NCI-H1436 treated with DMSO at 0.1 percent for 48 hours (cell line): ENCODE results near the gene ENG.
"Not testable (repeated sequence)": the region's sequence is repeated elsewhere in the genome, so short reads cannot be mapped to it uniquely, and the experiment has no call there.

Experiments used
- DNase-seq: peaks from one replicate; lab custom pipeline; 2025; lab: John Stamatoyannopoulos, UW

ENG gene

DNA sequence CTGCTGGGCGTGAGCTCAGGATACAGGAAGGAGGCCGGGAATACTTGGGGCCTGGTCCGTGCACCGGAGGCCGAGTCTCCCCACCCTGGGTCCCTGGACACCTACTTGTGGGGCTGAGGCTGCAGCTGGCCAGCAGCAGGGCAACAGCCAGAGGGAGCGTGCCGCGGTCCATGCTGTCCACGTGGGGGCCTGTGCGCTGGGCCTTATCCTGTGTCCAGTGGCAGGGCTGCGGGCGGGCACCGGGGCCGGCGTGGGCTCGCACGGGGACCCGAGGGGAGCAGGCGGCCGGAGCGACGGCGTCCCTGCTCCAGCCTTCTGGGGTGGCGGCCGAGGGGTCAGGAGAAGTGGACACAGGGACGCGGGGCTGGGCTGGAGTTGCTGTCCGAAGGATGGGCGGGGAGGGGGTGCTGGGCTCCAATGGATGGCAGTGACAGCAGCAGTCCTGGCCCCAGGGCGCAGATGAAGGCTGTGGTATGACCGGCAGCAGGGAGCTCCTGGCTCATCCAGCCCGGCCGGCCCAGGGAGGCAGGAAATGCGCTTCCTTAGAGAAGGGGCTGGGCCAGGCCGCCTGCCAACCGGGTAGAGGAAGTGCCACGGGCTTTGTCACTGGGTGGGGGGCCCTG lies at the start of gene ENG:
TSS of gene ENG (minus strand) at position 475 of the 623 bp plus-strand sequence. CDS start at position 172, 303 bp downstream.
- DNase-seq = no peak

DNA sequence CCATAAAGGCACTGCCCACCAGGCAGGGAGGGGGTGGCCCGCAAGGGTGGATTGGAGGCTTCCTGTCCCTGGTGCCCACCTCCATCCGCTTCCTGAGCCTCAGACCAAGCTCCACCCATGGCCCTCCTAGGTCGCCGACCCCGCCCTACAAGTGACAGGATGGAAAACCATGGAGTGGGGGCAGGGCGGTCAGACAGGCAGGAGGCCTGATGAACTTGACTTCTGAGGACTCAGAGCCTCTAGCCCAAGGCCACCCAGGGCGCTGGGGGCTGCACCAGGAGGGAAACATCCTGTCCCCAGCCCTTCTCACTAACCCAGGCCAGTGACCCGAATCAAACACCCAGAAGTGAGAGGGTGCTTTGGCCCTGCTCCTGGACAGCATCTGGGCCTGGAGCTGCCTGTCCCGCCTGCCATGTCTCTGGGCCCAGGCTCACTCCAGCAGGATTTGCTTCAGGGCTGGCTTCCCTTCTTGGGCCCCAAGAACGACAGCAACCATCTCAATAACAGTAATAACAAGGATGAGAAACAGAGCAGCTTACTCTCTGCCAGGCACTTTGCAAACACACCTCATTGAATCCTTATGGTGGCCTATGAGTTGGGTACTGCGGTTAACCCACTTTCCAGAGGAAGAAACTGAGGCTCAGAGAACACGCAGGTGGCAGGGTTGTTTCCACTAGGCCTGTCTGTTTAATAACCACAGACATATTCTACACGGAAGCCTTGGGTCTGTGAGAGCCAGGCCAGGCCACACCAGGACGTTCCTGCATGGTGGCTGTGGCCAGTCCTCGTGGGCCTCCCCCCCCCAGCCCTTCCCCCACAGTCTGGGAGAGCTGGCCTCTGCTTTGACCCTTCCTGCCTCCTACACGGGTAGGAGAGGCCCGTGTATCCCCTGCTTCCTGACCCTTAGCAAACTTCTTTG lies 49.4 kb upstream of the ENG start:
- DNase-seq = no peak

DNA sequence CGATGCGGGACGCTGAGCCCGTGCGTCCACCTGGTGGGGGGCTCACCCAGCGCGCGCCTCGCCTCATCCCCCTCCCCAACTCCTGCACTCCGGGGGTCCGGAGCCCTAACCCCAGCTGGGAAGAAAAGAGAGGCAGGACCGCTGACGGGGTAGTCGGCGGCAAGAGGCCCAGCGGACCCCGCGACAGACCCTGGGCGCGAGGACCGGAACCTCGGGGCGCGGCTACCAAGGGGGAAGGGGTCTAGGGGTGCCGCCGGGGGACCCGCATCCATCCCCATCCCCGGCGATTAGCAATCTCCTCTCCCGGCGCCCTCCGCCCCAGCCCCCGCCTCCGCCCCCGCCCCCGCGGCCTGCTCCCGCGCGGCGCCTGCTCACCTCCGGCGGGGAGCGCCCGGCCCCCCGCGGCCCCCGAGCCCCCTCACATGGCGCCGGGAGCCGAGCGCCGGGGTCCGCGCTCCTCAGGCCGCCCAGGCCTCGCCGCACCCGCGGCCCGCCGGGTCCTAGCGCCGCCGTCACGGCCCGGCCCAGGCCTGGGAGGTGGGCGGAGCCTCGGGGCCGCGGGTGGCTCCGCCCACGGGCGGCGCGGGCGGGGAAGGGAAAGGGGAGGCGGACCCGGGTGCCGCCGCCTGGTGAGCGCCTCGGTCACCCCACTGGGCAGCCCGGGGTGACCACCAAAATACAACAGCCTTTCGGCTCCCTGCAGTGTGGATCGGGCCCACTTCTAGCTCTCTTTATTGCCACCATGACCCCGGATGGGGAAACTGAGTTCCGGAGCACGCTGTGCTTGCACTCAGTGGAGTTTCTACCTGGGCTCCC lies 44.9 kb upstream of the ENG start, which contains the start of gene ST6GALNAC6:
TSS of gene ST6GALNAC6 (minus strand) at position 476 of the 816 bp plus-strand sequence. CDS start 1,622 bp downstream, outside the sequence.
- no peak for DNase-seq

DNA sequence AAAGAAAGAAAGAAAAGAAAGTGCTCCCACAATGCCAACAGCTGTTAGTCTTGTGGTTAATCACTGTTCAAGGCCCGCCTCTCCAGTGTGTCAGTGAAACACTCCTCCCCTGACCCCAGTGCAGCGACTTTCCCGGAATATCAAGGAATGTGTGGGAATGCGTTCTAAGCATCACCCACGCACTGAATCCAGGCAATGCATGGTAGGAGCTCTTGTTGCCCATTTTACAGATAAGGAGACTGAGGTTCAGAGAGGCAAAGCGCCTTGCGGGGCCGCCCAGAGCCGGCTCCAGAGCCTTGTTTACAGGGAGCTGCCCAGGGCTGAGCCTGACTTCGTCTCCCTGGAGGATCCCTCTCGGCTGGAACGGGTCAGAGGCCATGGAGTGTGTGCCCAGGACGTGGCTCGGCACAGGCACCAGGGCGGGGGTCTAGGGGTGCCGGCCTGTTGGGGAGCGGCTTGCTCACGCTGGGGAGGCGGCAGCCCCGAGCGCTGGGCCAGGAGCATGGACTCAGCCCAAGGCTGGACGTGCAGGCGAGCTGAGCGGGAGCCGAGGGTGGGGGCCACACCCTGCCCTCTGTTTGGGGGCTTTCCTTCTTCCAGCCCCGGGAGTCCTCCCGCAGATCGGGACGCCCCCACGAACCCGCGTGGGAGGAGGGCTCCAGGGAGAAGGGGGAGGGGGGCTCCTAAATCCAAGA lies 44.1 kb upstream of the ENG start:
- no peak for DNase-seq

DNA sequence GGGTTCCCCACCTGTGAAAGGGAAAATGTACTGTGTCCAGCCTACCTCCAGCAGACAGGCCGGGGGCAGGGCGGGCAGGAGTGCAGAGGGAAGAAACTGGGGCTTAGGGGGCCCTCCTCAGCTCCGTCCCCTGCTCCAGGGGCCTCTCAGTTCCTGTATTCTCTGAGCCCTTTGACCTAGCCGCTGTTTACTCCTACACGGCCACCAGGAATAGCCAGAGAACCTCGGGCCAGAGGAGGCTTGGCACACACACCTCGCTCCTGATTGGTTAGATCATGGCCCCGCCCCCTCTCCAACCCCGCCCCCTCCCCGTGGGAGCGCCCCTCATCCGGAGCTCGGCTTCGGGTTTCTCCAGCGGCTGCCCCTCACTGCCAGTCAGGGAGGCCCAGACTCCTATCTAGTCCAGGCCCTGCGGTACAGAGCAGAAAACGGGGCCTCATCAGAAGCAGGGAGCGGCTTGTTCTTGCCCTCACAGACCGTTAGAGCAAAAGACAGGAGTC lies 42.8 kb upstream of the ENG start:
- DNase-seq = no peak

DNA sequence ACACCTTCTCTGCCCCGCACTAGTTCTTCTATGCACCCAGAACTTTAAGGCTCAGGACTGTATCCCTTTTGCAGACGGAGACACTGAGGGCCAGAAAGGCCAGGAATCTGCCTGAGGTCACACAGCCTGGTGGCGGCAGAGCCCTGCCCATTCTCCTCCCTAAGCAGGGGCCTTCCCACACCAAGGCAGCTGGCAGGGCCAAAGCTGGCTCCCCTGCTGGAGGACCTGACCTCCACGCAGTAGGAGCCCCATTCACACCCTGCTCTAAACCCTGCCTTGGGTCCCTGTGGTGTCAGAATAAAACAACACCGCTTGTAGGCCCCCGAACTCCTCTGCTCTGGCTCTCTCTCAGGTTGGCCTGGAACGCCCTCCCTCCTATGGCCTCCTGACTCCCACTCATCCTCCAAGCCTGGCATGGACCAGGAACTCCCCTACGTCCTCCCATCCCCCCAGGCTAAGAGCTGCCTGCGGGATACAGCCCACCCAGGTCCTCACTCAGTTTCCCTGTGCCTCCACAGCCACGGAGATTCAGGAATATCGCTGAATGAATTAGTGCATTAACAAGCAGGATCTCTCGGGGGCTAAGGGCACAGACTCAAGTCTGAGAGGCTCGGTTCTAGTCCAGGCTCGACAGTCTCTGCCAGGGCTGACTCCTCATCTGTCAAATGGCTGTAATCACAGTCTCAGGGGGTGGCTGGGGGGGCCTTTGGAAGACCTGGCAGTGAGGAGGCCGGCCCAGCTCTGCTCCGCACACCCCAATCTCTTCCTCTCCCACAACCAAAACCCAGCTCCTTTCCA lies 42.1 kb upstream of the ENG start:
- DNase-seq = no peak

DNA sequence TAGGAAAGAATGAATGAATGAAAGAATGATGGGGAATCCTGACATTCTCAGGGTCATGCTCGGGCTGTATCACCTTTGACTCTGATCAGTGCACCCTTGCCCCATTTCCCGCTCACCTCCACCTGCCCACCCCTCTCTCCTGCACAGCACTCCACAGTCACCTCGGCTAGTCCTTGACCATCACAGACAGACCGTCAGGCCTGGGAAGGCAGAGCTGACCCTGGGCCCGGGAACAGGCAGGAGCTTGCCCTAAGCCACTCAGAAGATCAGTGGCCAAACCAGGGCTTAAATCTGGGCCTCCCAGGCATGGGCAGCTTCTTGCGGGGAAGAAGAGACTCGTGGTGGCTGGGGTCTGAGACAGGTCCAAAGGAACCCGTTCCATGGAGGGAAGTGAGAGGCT lies 41.4 kb upstream of the ENG start:
- no peak for DNase-seq

DNA sequence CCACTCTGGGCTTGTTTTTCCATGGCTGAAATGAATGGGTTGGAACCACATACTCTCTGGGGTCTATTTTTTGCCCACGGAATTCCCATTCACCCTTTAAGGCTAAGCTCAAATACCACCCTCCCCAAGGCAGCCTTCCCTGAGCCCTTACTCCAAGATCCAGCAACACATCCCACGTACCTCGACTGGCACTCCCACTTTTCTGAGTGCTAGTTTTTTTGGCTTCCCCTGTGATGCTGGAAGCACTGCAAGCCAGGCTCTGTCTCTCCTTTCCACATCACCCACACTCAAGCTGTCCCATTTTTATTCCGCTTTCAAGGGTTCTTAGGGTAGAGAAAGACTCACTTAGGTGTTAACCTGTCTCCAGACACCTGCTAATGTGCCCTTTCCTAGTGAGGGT lies 38.9 kb upstream of the ENG start:
- no peak for DNase-seq

DNA sequence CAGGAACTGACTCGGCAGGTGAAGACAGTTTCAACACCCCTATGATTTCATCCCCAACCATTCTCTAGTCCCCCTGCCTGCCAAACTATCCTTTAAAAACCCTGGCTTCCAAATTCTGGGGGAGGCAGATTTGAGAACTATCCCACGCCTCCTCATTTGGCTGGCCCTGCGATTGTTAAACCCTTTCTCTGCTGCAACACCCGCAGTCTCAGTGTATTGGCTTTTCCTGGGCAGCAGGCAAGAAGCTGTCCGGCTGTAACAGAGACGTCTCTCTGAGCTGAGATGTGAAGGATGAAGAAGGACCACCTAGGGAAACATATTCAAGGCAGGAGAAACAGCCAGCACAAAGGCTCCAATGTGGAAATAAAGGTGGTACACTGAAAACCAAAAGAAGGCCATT lies 38.4 kb upstream of the ENG start:
- no peak for DNase-seq

DNA sequence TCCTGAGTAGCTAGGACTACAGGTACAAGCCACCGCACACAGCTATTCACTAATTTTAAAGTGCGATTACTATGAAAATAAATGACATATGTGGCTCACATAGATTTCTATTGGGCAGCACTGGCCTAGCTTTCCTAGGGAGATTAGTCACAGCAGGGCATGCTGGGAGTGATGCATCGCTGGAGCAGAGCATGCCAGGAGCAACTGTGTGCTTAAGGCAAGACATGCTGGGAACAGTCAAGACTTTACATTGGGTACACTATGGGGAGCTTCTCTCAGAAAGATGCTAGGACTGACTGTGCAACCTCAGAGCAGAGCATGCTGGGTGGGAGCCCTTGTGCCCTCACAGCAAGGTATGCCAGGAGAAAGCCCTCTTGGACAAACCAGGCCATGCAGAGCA lies 35.6 kb upstream of the ENG start:
- DNase-seq = no peak

DNA sequence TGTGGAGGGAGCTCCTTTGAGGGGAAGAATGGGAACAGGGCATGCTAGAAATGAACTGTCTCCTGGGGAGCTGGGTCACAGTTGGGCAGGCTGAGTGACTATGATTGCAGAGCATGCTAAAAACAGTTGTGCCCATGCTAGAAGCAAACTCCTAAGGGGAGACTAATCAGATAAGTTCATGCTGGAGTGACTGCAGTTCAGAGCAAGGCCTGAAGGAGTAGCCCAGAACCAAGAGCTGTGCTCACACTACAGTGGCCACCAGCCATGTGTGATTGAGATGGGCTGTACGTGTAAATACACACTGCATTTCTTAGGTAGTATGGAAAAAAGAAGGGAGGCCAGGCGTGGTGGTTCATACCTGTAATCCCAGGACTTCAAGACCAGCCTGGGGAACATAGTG lies 33.3 kb upstream of the ENG start:
- DNase-seq = no peak

DNA sequence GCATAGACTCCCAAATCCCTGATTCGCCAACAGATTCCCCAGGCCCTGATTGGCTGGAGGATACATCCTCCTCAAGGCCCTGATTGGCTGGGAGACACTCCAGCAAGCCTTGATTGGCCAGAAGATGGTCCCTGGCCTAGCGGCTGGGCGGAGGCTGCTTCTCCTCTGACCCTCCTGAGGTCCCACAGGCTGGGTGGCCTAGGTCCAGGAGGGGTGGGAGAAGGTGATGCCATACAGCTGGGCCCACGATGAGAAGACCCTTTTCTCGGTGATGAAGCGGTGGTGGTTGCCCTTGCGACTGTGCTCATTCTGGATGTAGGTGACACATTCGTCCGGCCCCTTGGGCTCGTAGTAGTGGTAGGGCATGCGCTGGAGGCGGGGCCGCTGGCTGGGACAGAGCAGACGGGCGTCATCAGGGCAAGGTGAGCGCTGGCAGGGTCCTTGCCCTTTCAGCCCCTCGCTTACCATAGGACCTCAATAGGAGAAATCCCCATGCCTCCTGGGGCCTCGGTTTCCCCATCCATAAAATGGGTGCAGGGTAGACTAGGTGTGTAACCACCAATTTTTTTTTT lies 32.0 kb upstream of the ENG start:
- no peak for DNase-seq

DNA sequence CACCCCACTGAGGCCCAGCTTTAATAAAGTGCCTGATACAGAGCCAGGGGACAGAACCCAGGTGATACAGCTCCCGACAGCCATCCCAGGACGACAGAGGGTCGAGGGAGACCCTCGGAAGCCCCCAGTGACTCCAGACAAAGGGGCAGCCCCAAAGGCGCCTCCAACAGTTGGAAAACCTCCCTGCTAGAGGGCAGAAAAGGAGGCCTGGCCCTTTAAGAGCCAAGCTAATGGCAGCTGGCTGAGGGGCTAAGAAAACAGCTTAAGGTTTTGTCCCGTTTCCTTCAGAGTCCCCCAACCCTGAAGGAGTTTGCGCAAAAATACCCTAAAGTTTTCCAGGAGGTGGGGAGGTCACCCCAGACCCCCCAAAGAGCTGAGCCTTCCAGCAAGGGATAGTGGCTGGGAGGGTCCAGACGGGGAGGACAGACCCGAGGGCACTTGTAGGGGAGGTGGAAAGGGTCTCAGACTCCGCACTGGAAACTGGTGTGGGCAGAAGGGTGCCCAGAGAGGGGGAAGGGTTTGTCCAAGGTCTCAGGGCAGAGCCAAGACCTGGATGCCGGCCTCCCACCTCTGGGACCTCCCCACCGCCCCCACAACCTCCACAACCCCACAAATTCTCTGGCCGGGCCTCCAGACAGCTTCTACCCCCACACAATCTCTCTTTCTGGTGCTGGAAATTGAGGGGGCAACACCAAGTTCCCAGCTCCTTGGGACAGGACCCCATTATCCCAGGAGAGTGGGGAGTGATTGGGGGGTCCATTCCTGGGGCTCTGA lies 31.2 kb upstream of the ENG start:
- no peak for DNase-seq

DNA sequence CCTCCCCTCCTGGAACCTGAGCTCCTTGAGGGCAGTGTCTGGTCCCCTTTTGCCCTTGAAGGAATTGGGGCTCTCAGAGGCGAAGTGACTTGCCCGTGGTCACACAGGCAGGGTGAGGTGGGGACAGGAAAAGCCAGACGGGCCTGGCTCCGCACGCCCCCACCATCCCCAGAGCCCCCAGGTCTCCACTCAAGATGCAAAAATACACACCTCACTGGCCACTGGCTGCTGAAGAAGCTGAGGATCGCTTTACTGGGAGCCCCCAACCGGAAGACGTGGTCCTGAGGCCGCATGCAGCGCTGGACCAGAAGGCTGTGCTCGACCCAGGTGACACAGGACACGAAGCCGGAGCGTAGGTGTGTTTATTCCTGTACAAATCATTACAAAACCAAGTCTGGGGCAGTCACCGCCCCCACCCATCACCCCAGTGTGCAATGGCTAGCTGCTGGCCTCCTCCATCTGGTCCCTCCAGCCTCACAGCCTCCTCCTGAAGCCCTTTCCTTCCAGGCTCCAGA lies 30.6 kb upstream of the ENG start:
- DNase-seq = no peak

DNA sequence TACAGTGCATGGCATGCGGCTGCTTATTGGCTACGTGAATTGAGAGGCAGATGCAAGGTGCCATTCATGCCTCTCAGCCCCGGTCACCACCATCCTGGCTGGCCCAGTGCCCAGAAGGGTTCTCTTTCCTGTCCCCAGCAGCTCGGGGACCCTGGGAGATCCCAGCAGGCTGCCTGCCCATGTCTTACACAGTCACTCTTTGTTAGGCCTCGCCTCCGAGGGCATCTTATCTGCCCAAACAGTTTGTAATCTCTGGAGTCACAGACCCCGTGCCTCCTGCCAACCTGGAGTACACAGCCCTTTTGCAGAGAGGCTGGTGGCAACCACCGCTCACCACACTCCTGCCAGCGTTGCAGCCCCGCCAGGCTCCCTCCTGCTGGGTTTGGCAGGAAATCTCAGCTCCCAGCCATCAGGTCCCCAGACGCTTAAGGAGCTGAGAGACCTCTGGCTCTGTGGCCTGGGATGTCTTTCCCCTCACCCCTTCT lies 30.0 kb upstream of the ENG start:
- DNase-seq = no peak

DNA sequence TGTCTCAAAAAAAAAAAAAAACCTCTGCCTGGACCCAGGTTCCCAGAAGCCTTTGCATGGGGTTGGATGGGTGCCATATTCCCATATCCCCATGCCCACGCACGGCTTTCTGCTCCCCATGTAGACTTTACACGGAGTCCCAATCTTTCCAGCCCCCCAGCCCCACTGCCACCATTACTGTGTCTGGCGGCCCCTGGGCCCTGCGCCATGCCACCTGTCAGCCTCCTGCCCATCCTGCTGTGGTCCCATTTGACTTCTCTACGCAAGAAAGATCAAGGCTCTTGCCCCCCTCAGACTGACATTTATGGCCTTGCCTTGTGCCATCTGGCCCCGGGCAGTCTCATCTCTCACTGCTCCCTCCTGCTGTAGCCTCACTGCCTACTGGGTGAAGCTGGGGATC lies 29.5 kb upstream of the ENG start:
- no peak for DNase-seq

DNA sequence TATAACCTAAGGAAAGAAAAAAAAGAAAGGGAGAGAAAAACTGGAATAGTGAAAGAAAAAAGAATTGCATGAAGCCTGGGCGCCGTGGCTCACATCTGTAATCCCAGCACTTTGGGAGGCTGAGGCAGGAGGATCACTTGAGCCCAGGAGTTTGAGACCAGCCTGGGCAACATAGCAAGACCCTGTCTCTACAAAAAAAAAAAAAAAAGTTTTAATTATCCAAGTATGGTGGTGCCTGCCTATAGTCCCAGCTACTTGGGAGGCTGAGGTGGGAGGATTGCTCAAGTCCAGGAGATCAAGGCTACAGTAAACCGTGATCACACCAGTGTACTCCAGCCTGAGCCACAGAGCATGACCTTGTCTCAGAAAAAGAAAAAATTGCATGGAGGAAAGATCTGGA lies 27.3 kb upstream of the ENG start:
- DNase-seq = not testable (repeated sequence)

DNA sequence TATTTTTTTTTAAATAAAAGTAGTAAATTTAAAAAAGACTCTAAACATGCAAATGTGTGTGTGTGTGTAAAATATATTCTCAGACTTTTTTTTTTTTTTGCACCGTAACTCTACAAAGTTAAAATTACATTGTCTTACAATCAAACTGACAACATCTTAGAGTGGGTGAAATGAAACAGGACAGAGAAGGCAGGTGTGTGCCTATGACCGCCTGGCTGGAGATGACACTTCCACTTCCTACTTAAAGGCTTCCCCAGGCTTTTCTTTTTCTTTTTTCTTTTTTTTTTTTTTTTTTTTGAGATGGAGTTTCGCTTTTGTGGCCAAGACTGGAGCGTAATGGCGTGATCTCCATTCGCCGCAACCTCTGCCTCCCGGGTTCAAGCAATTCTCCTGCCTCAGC lies 25.7 kb upstream of the ENG start:
- no peak for DNase-seq

DNA sequence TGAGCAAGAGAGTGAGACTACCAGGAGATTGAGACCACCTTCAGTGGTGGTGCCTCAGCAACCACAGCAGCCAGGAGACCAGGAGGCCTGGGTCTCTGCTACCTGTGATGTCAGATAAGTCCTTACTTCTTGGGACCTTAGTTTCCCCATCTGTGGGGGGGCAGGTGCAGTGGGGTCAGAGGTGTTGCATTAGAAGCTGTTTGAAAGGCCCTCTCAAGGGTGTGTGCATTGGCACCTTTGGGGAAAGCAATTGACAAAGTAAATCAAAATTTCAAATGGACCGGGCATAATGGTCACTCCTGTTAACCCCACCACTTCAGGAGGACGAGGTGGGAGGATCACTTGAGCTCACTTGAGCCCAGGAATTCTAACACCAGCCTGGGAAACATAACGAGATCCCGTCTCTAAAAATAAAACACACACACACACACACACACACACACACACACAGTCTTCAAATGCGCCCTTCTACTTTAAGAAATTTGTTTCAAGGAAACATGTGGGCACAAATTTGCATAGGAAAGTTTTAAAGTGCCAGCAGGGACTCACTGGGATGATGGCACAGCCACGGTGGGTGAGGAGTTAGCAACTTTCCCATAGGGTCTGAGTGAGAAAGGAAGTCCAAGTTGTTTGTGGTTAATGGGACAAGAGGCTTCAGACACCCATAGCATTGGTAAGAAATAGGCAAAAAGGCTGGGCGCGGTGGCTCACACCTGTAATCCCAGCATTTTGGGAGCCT lies 24.4 kb upstream of the ENG start:
- no peak for DNase-seq
